Activated naive CD4-positive, alpha-beta T cell treated with anti-CD3 and anti-CD28 coated beads, Interleukin-2, amount 10 ng/mL, durations not matched to agents 7 days and 5 days (primary cell): Measurements from ENCODE around the gene IGF2BP3.

Experiments used
- CTCF ChIA-PET: fragments of 350-600 bp; sonication (Branson Sonifier 250); formaldehyde crosslinking; loops from one replicate; lab custom pipeline; 2021; ENCODE audit warnings: antibody characterized with exemption; lab: Charles Lee
- DNase-seq: peaks from one replicate; pipeline ENCODE4 v3.0.0-alpha.2; 2020
- H3K27ac Mint-ChIP-seq: one replicate; pipeline ENCODE4 v1.8.0; 2021; ENCODE audit warnings: mild to moderate bottlenecking, moderate library complexity, mixed read lengths
- H3K27me3 Mint-ChIP-seq: one replicate; pipeline ENCODE4 v1.8.0; 2021; ENCODE audit warnings: mild to moderate bottlenecking, mixed read lengths
- H3K36me3 Mint-ChIP-seq: one replicate; pipeline ENCODE4 v1.8.0; 2021; ENCODE audit warnings: mixed read lengths
- H3K4me1 Mint-ChIP-seq: one replicate; pipeline ENCODE4 v1.8.0; 2021; ENCODE audit warnings: mixed read lengths
- H3K4me3 Mint-ChIP-seq: one replicate; pipeline ENCODE4 v1.8.0; 2021; ENCODE audit warnings: mild to moderate bottlenecking, moderate library complexity, mixed read lengths
- H3K9me3 Mint-ChIP-seq: one replicate; pipeline ENCODE4 v1.8.0; 2021; ENCODE audit warnings: mixed read lengths

Gene IGF2BP3

GRCh38 chr7:23476286-23477156 lies 6.2 kb upstream of the IGF2BP3 start:
- Mint-ChIP-seq H3K4me3 (no peak overlapping the region), H3K36me3 (peaks cover 2% of the 10 kb centered on the region), H3K9me3 (no peaks in the 10 kb centered on the region), H3K4me1 (peaks cover 16% of the 10 kb centered on the region), H3K27ac (peak overlapping the region; percentile 12), H3K27me3 (peaks cover 73% of the 10 kb centered on the region)
- no peak for DNase-seq
- CTCF ChIA-PET: no interaction called here

DNA sequence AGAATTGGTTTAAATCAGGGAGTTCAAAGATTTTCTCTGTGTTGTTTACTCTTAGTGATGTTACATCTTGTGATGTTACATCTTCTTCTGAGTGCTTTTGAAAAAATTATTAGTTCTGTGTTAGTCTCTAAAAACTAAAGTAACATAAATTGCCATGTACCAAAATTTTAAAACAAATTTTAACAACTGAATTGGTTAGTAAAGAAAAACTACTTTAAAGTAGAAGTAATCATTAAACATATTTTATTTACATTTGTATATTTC lies 5.2 kb upstream of the IGF2BP3 start:
- Mint-ChIP-seq H3K27ac (no peak overlapping the region), H3K4me3 (no peak overlapping the region), H3K36me3 (peaks cover 2% of the 10 kb centered on the region), H3K27me3 (peaks cover 75% of the 10 kb centered on the region), H3K4me1 (peaks cover 24% of the 10 kb centered on the region), H3K9me3 (no peaks in the 10 kb centered on the region)
- no peak for DNase-seq
- CTCF ChIA-PET: interaction anchor here (1.0 kb wide), 1 partner anchor 202 kb away, joined by 3 read pairs; no protein-coding TSS in a partner anchor

- DNase-seq: no peak
- CTCF ChIA-PET: interaction anchor here (1.0 kb wide), 1 partner anchor 202 kb away, joined by 3 read pairs; no protein-coding TSS in a partner anchor
- H3K4me1 Mint-ChIP-seq: peaks cover 29% of the 10 kb centered on the region
- H3K27ac Mint-ChIP-seq: peak overlapping the region; percentile 16
- peak overlapping the region; percentile 68 for H3K4me3 Mint-ChIP-seq
- H3K27me3 Mint-ChIP-seq: peaks cover 75% of the 10 kb centered on the region
- H3K36me3 Mint-ChIP-seq: peaks cover 2% of the 10 kb centered on the region
- H3K9me3 Mint-ChIP-seq: no peaks in the 10 kb centered on the region
Observed at GRCh38 chr7:23474829-23475575, 4.7 kb upstream of the IGF2BP3 start.

- peak overlapping the region; percentile 68 for H3K4me3 Mint-ChIP-seq
- CTCF ChIA-PET: interaction anchor here (1.0 kb wide), 1 partner anchor 201 kb away, joined by 3 read pairs; no protein-coding TSS in a partner anchor
- H3K36me3 Mint-ChIP-seq: peaks cover 4% of the 10 kb centered on the region
- H3K4me1 Mint-ChIP-seq: peaks cover 32% of the 10 kb centered on the region
- H3K9me3 Mint-ChIP-seq: no peaks in the 10 kb centered on the region
- peaks cover 79% of the 10 kb centered on the region for H3K27me3 Mint-ChIP-seq
- peak; percentile 89 for DNase-seq
- H3K27ac Mint-ChIP-seq: peak overlapping the region; percentile 16
Observed at GRCh38 chr7:23474094-23474828, 4.0 kb upstream of the IGF2BP3 start.

- no peaks in the 10 kb centered on the region for H3K9me3 Mint-ChIP-seq
Observed at GRCh38 chr7:23473844-23474093, 3.5 kb upstream of the IGF2BP3 start.

GRCh38 chr7:23472956-23473843 lies 2.9 kb upstream of the IGF2BP3 start:
- CTCF ChIA-PET: interaction anchor here (0.8 to 1.7 kb wide), 3 partner anchors 55 to 200 kb away, joined by 3 to 9 read pairs (median 4); no protein-coding TSS in a partner anchor
- no peaks in the 10 kb centered on the region for H3K9me3 Mint-ChIP-seq
- no peak overlapping the region for H3K27ac Mint-ChIP-seq
- H3K36me3 Mint-ChIP-seq: peaks cover 4% of the 10 kb centered on the region
- peaks cover 38% of the 10 kb centered on the region for H3K4me1 Mint-ChIP-seq
- DNase-seq: no peak
- H3K4me3 Mint-ChIP-seq: peak overlapping the region; percentile 55
- H3K27me3 Mint-ChIP-seq: peaks cover 81% of the 10 kb centered on the region

More at GRCh38 chr7:23473844-23474093, 3.5 kb upstream of the IGF2BP3 start:
- no peak overlapping the region for H3K27ac Mint-ChIP-seq
- H3K36me3 Mint-ChIP-seq: peaks cover 4% of the 10 kb centered on the region
- peaks cover 81% of the 10 kb centered on the region for H3K27me3 Mint-ChIP-seq
- peaks cover 35% of the 10 kb centered on the region for H3K4me1 Mint-ChIP-seq
- no peak for DNase-seq
- peak overlapping the region; percentile 68 for H3K4me3 Mint-ChIP-seq
- CTCF ChIA-PET: interaction anchor here (1.7 kb wide), 1 partner anchor 201 kb away, joined by 9 read pairs; no protein-coding TSS in a partner anchor

DNA sequence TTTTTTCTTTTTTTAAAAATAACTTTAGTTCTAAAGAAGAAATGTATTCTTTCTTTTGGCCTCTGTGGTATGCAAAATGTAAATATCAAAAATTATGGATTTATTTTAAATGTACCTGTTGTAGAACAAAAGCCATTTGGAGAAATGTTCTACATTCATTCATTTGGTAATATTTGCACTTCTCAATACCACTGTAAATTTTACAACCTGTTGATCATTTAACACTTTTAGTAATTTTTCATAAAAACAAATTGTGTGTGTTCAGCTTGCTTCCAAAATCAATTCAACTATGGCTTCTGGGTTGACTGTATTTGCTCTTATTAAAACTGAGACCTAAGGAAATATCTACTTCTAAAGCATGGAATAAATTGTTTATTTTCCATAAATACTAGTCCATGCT lies 2.3 kb upstream of the IGF2BP3 start:
- H3K27ac Mint-ChIP-seq: no peak overlapping the region
- H3K4me1 Mint-ChIP-seq: peaks cover 44% of the 10 kb centered on the region
- no peak overlapping the region for H3K4me3 Mint-ChIP-seq

GRCh38 chr7:23472046-23472445 lies 1.8 kb upstream of the IGF2BP3 start:
- no peak for DNase-seq
- H3K27me3 Mint-ChIP-seq: peaks cover 87% of the 10 kb centered on the region
- peaks cover 4% of the 10 kb centered on the region for H3K36me3 Mint-ChIP-seq
- peaks cover 49% of the 10 kb centered on the region for H3K4me1 Mint-ChIP-seq
- no peak overlapping the region for H3K27ac Mint-ChIP-seq
- no peaks in the 10 kb centered on the region for H3K9me3 Mint-ChIP-seq
- CTCF ChIA-PET: interaction anchor here (1.7 kb wide), 1 partner anchor 199 kb away, joined by 9 read pairs; no protein-coding TSS in a partner anchor
- H3K4me3 Mint-ChIP-seq: no peak overlapping the region

More for the DNA sequence above, 2.3 kb upstream of the IGF2BP3 start:
- DNase-seq: no peak
- CTCF ChIA-PET: interaction anchor here (0.8 to 1.7 kb wide), 3 partner anchors 56 to 199 kb away, joined by 3 to 9 read pairs (median 4); no protein-coding TSS in a partner anchor
- Mint-ChIP-seq H3K9me3 (no peaks in the 10 kb centered on the region), H3K36me3 (peaks cover 4% of the 10 kb centered on the region), H3K27me3 (peaks cover 87% of the 10 kb centered on the region)

GRCh38 chr7:23471106-23471859 lies 992 bp upstream of the IGF2BP3 start:
- peaks cover 4% of the 10 kb centered on the region for H3K36me3 Mint-ChIP-seq
- H3K9me3 Mint-ChIP-seq: no peaks in the 10 kb centered on the region
- CTCF ChIA-PET: no interaction called here
- H3K27me3 Mint-ChIP-seq: peaks cover 82% of the 10 kb centered on the region
- H3K4me3 Mint-ChIP-seq: peak overlapping the region; percentile 72
- peaks cover 50% of the 10 kb centered on the region for H3K4me1 Mint-ChIP-seq
- DNase-seq: peak; percentile 66
- H3K27ac Mint-ChIP-seq: no peak overlapping the region

DNA sequence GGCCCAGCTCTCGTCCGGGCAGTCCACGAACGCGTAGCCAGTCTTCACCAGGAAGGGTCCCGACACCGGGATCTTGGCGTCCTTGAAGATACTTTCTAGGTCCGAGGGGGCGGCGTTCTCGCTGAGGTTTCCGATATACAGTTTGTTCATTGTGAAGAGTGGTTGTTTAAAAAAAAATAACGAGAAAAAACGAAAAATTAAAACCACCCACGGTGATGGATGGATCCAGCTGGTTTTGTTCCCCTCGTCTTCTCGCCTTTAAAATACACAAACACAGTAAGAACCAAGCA lies 385 bp downstream of the IGF2BP3 start:
- CTCF ChIA-PET: interaction anchor here (1.2 kb wide), 1 partner anchor 112 kb away, joined by 4 read pairs; no protein-coding TSS in a partner anchor

GRCh38 chr7:23469150-23469960 lies 936 bp downstream of the IGF2BP3 start:
- H3K27ac Mint-ChIP-seq: no peak overlapping the region
- no peaks in the 10 kb centered on the region for H3K9me3 Mint-ChIP-seq

More for the DNA sequence above, 385 bp downstream of the IGF2BP3 start:
- H3K4me3 Mint-ChIP-seq: peak overlapping the region; percentile 72
- no peaks in the 10 kb centered on the region for H3K9me3 Mint-ChIP-seq
- H3K4me1 Mint-ChIP-seq: peaks cover 48% of the 10 kb centered on the region
- H3K27ac Mint-ChIP-seq: peak overlapping the region; percentile 71
- no peak for DNase-seq
- H3K27me3 Mint-ChIP-seq: peaks cover 89% of the 10 kb centered on the region
- peaks cover 4% of the 10 kb centered on the region for H3K36me3 Mint-ChIP-seq

More at GRCh38 chr7:23469150-23469960, 936 bp downstream of the IGF2BP3 start:
- Mint-ChIP-seq H3K4me1 (peaks cover 43% of the 10 kb centered on the region), H3K27me3 (peaks cover 88% of the 10 kb centered on the region), H3K4me3 (peak overlapping the region; percentile 60), H3K36me3 (peaks cover 4% of the 10 kb centered on the region)
- CTCF ChIA-PET: interaction anchor here (0.6 to 1.2 kb wide), 2 partner anchors 107 to 112 kb away, joined by 4 read pairs; no protein-coding TSS in a partner anchor
- DNase-seq: peak; percentile 57
